Activated CD8-positive, alpha-beta T cell treated with anti-CD3 and anti-CD28 coated beads for 36 hours (primary cell): ENCODE results near the gene SMO. TPM values are rescaled to one million over a fixed set of nuclear protein-coding genes. Genes with fewer than 3 reads are reported as not detected.
"Not testable (repeated sequence)": the region's sequence is repeated elsewhere in the genome, so short reads cannot be mapped to it uniquely, and the experiment has no call there.

ENCODE experiments used
- ATAC-seq: fragments of 200-7000 bp; cut with Tn5 transposase; one replicate; pipeline ENCODE4 v1.10.0; 2021; ENCODE audit warnings: mild to moderate bottlenecking, moderate library complexity
- CTCF ChIA-PET: fragments of 350-600 bp; sonication (Branson Sonifier 250); formaldehyde crosslinking; loops from one replicate; lab custom pipeline; 2021; ENCODE audit warnings: antibody characterized with exemption; lab: Charles Lee
- POLR2A ChIA-PET: fragments of 350-600 bp; sonication (Branson Sonifier 250); formaldehyde crosslinking; loops from one replicate; lab custom pipeline; 2021; ENCODE audit warnings: antibody characterized with exemption; lab: Charles Lee
- DNase-seq: peaks from one replicate; pipeline ENCODE4 v3.0.0-alpha.2; 2020
- H3K27ac Mint-ChIP-seq: one replicate; pipeline ENCODE4 v1.8.0; 2021; ENCODE audit warnings: mild to moderate bottlenecking, mixed read lengths
- H3K27me3 Mint-ChIP-seq: one replicate; pipeline ENCODE4 v1.8.0; 2021; ENCODE audit warnings: mixed read lengths
- H3K36me3 Mint-ChIP-seq: one replicate; pipeline ENCODE4 v1.8.0; 2021; ENCODE audit warnings: low read depth, mixed read lengths
- H3K4me1 Mint-ChIP-seq: one replicate; pipeline ENCODE4 v1.8.0; 2021; ENCODE audit warnings: low read depth, mixed read lengths
- H3K4me3 Mint-ChIP-seq: one replicate; pipeline ENCODE4 v1.8.0; 2021; ENCODE audit warnings: mild to moderate bottlenecking, moderate library complexity, mixed read lengths
- H3K9me3 Mint-ChIP-seq: one replicate; pipeline ENCODE4 v1.8.0; 2021; ENCODE audit warnings: mixed read lengths
- intact Hi-C: fragments of 100-400 bp; cut with micrococcal nuclease; formaldehyde crosslinking; loops from one replicate; pipeline ENCODE4 v1.10.0; 2022
- total RNA-seq, 2 experiments: library from RNA; stranded (reverse); gene quantifications; one replicate each; pipeline ENCODE4 v1.2.3, GENCODE V29; 2021
- TF ChIP-seq, protein P1 (sequence below): fragments of 200-600 bp; IDR thresholded peaks from one replicate; pipeline ENCODE4 v1.8.0; 2022; ENCODE audit warnings: antibody characterized with exemption, mild to moderate bottlenecking

The SMO gene
- total RNA-seq, 2 experiments from 2014 or later, result 0.81 to 1.7 TPM

- DNase-seq, H3K27me3 Mint-ChIP-seq, H3K36me3 Mint-ChIP-seq, intact Hi-C loops, H3K9me3 Mint-ChIP-seq, H3K4me3 Mint-ChIP-seq, H3K4me1 Mint-ChIP-seq, ATAC-seq, H3K27ac Mint-ChIP-seq, POLR2A ChIA-PET: not testable (repeated sequence)
- CTCF ChIA-PET, result interaction anchor here (1.0 to 15.1 kb wide), 17 partner anchors 8 to 246 kb away, joined by 3 to 320 read pairs (median 18); no protein-coding TSS in a partner anchor
These were observed 28.5 kb downstream of the SMO start for GRCh38 chr7:129216821-129217416.

DNA sequence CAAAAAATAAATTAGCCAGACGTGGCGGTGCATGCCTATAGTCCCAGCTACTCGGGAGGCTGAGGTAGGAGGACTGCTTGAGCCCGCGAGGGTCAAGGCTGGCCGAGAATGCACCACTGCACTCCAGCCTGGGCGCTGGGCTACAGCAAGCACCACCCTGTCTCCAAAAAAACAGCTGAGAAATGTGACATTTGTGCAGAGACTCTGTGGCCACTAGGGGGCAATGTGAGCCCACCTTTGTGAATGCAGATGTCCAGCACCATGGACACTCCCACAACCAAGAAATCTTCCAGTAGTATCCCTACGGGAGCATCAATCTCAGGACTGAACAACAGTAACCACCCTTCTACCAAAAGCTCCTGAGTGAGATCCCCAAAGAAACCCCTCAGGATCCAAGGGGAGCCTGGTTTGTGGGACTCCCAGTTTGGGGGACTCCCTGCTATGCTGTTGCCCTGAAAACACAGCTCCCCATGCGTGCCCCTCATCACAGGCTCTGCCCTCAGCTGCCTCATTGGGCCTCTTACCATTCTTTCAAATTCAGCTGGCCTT, 30.2 kb downstream of the SMO start:
- no peak overlapping the region for H3K4me3 Mint-ChIP-seq
- no peaks in the 10 kb centered on the region for H3K36me3 Mint-ChIP-seq
- CTCF ChIA-PET, result interaction anchor here (0.6 to 15.1 kb wide), 65 partner anchors 9 to 606 kb away, joined by 3 to 320 read pairs (median 8); partner anchors contain the start of genes ATP6V1F and STRIP2
- DNase-seq (peak; percentile 90), ATAC-seq (peak; percentile 91)
- peaks cover 7% of the 10 kb centered on the region for H3K4me1 Mint-ChIP-seq
- no peak overlapping the region for H3K27ac Mint-ChIP-seq
- intact Hi-C loops, result loop anchor here (1.0 kb wide), 2 partner anchors 53 to 80 kb away; no protein-coding TSS in a partner anchor
- H3K9me3 Mint-ChIP-seq, result no peaks in the 10 kb centered on the region
- POLR2A ChIA-PET, result interaction anchor here (0.7 to 1.6 kb wide), 7 partner anchors 10 to 124 kb away, joined by 3 to 6 read pairs (median 3); no protein-coding TSS in a partner anchor
- H3K27me3 Mint-ChIP-seq, result peaks cover 4% of the 10 kb centered on the region
- TF ChIP-seq, protein P1, sequence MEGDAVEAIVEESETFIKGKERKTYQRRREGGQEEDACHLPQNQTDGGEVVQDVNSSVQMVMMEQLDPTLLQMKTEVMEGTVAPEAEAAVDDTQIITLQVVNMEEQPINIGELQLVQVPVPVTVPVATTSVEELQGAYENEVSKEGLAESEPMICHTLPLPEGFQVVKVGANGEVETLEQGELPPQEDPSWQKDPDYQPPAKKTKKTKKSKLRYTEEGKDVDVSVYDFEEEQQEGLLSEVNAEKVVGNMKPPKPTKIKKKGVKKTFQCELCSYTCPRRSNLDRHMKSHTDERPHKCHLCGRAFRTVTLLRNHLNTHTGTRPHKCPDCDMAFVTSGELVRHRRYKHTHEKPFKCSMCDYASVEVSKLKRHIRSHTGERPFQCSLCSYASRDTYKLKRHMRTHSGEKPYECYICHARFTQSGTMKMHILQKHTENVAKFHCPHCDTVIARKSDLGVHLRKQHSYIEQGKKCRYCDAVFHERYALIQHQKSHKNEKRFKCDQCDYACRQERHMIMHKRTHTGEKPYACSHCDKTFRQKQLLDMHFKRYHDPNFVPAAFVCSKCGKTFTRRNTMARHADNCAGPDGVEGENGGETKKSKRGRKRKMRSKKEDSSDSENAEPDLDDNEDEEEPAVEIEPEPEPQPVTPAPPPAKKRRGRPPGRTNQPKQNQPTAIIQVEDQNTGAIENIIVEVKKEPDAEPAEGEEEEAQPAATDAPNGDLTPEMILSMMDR, result peak; percentile 94

DNA sequence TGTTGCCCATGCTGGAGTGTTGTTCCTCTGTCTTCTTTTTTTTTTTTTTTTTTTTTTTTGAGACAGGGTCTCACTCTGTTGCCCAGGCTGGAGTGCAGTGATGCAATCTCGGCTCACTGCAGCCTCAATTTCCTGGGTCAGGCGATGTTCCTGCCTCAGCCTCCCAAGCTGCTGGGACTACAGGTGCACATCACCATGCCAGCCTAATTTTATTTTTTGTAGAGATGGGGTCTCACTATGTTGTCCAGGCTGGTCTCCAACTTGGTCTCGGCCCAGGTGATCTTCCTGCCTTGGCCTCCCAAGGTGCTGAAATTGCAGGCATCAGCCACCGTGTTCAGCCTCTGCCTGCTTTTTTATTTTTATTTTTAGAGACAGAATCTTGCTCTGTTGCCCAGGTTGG, 30.7 kb downstream of the SMO start:
- H3K36me3 Mint-ChIP-seq, H3K27ac Mint-ChIP-seq, H3K9me3 Mint-ChIP-seq, intact Hi-C loops, H3K4me1 Mint-ChIP-seq, DNase-seq, ATAC-seq, H3K27me3 Mint-ChIP-seq, H3K4me3 Mint-ChIP-seq: not testable (repeated sequence)
- ChIA-PET CTCF (interaction anchor here (0.6 to 15.1 kb wide), 50 partner anchors 8 to 356 kb away, joined by 3 to 320 read pairs (median 10); partner anchors contain the start of genes ATP6V1F and STRIP2), POLR2A (interaction anchor here (0.7 to 1.6 kb wide), 6 partner anchors 10 to 124 kb away, joined by 3 to 6 read pairs (median 4); no protein-coding TSS in a partner anchor)

GRCh38 chr7:129222064-129222463, 33.6 kb downstream of the SMO start:
- POLR2A ChIA-PET, result interaction anchor here (1.5 to 1.6 kb wide), 2 partner anchors 41 to 50 kb away, joined by 3 to 4 read pairs; no protein-coding TSS in a partner anchor

DNA sequence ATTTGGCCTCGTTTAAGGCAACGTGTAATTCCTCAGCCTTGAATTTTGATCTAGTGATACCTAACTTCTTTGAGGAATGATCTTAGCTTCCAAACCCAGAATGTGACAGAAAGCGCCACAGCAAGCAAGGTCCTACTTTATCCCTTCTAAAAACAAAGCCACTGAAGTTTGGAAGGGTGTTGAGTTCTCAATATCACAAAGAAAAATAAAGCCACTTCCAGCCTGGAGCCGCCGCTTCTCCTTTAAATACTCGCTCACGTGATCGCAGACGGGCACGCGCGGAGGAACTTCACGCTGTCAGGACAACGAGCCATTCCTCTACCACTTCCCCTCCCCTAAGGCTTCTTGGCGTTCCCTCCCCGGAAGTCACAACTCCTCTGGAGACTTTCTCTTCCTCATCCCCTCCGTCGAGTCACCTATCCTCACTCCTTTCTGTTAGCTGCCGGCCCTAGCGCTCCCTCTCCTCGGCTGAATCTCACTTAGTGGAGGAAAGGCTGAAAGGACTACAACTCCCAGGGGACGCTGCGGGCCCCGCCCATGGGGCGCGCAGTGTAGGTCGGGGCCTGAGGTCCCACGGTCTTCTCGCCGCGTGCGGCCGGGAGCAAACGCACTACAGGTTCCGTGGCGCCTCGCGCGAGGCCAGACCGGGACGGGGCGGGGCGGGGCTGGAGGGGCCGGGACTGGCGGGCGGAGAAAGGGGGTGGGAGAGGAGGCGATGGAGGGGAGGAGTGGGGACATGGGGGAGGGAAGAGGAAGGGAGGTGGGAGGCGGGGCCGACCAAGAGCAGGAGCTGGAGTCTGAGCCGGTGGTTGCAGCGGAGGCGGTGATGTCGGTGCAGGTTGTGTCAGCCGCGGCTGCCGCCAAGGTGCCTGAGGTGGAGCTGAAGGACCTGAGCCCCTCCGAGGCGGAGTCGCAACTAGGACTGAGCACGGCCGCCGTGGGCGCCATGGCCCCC, 36.1 kb downstream of the SMO start, which contains the start of gene AHCYL2:
Gene AHCYL2 (plus strand): TSS at position 780 of the 955 bp plus-strand sequence.
- TF ChIP-seq, protein P1, result no peak
- H3K9me3 Mint-ChIP-seq, result no peaks in the 10 kb centered on the region
- no peaks in the 10 kb centered on the region for H3K36me3 Mint-ChIP-seq
- H3K27ac Mint-ChIP-seq, result peak within 1 kb of the TSS; percentile 91
- H3K4me3 Mint-ChIP-seq, result peak within 1 kb of the TSS; percentile 79
- ATAC-seq, result peak; percentile 93
- intact Hi-C loops, result loop anchor here (10.0 kb wide), 1 partner anchor 250 kb away; no protein-coding TSS in a partner anchor
- DNase-seq, result peak; percentile 98
- ChIA-PET CTCF (interaction anchor here (1.5 to 15.1 kb wide), 7 partner anchors 11 to 152 kb away, joined by 4 to 320 read pairs (median 10); no protein-coding TSS in a partner anchor), POLR2A (interaction anchor here (0.6 to 1.5 kb wide), 7 partner anchors 12 to 71 kb away, joined by 3 to 5 read pairs (median 3); no protein-coding TSS in a partner anchor)
- no peaks in the 10 kb centered on the region for H3K27me3 Mint-ChIP-seq
- H3K4me1 Mint-ChIP-seq, result peaks cover 25% of the 10 kb centered on the region

More at GRCh38 chr7:129222064-129222463, 33.6 kb downstream of the SMO start:
- TF ChIP-seq, protein P1, result no peak
- H3K27me3 Mint-ChIP-seq, result peaks cover 4% of the 10 kb centered on the region
- H3K4me1 Mint-ChIP-seq, result peaks cover 23% of the 10 kb centered on the region
- peak overlapping the region; percentile 43 for H3K4me3 Mint-ChIP-seq
- no peaks in the 10 kb centered on the region for H3K36me3 Mint-ChIP-seq
- DNase-seq, result no peak
- no peak for ATAC-seq
- CTCF ChIA-PET, result interaction anchor here (0.7 to 15.1 kb wide), 13 partner anchors 9 to 604 kb away, joined by 3 to 320 read pairs (median 3); no protein-coding TSS in a partner anchor
- intact Hi-C loops, result loop anchor here (10.0 kb wide), 1 partner anchor 253 kb away; no protein-coding TSS in a partner anchor
- no peaks in the 10 kb centered on the region for H3K9me3 Mint-ChIP-seq
- H3K27ac Mint-ChIP-seq, result peak overlapping the region; percentile 4
